ENCODE measurements around the gene NYNRIN.

- TF ChIP-seq POLR2A (IDR thresholded peaks at IDR 0.05) (no peak), CTCF (IDR thresholded peaks at IDR 0.05) (no peak)
These were observed 23.5 kb downstream of the NYNRIN start for GRCh38 chr14:24422261-24422660.

Measured in lower leg skin (tissue), 3 donors.